Amniotic stem cell (primary cell): ENCODE measurements around the gene XIRP1.
"Not testable (repeated sequence)": the region's sequence is repeated elsewhere in the genome, so short reads cannot be mapped to it uniquely, and the experiment has no call there.

ENCODE experiments used
- DNase-seq: peaks from one replicate; lab custom pipeline; 2025; lab: John Stamatoyannopoulos, UW

Gene XIRP1, protein sequence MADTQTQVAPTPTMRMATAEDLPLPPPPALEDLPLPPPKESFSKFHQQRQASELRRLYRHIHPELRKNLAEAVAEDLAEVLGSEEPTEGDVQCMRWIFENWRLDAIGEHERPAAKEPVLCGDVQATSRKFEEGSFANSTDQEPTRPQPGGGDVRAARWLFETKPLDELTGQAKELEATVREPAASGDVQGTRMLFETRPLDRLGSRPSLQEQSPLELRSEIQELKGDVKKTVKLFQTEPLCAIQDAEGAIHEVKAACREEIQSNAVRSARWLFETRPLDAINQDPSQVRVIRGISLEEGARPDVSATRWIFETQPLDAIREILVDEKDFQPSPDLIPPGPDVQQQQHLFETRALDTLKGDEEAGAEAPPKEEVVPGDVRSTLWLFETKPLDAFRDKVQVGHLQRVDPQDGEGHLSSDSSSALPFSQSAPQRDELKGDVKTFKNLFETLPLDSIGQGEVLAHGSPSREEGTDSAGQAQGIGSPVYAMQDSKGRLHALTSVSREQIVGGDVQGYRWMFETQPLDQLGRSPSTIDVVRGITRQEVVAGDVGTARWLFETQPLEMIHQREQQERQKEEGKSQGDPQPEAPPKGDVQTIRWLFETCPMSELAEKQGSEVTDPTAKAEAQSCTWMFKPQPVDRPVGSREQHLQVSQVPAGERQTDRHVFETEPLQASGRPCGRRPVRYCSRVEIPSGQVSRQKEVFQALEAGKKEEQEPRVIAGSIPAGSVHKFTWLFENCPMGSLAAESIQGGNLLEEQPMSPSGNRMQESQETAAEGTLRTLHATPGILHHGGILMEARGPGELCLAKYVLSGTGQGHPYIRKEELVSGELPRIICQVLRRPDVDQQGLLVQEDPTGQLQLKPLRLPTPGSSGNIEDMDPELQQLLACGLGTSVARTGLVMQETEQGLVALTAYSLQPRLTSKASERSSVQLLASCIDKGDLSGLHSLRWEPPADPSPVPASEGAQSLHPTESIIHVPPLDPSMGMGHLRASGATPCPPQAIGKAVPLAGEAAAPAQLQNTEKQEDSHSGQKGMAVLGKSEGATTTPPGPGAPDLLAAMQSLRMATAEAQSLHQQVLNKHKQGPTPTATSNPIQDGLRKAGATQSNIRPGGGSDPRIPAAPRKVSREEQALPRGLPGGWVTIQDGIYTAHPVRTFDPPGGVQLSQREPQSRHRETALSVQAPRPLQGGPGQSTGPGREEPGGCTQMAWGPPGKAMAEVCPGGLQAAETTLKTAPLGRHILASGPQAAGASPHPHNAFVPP (N-terminal part only)

DNA sequence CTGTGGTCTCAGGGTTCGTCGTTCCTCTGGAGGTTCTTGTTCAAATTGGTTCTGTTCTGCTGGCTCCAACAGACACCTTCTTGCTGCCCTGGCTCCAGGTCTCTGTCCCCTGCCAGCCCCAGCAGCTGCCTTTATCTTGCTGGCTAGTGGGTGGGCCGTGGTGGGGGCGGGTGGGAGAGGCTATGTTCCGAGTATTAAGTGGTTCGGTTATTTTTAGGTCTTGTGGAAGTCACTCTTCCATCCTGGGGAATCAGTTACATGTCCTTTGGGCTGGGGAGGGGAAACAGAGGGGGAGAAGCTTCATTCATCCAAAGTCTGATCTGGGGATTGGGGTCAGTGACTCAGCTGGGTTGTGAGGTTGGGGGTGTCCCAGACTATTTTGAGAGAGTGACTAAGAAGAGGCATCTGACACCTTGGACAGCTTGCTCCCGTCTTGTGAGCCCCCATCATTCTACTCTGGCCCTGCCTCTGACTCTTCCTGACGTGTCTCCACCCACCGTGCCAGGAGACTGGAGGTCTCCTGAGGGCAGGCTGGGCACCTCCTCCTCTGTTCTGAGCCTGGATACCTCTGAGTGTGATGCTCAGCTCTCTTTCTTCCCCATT, at the start of gene XIRP1:
TSS of gene XIRP1 (minus strand) at position 106 of the 603 bp plus-strand sequence. CDS start 3,150 bp downstream, outside the sequence.
- DNase-seq: no peak

DNA sequence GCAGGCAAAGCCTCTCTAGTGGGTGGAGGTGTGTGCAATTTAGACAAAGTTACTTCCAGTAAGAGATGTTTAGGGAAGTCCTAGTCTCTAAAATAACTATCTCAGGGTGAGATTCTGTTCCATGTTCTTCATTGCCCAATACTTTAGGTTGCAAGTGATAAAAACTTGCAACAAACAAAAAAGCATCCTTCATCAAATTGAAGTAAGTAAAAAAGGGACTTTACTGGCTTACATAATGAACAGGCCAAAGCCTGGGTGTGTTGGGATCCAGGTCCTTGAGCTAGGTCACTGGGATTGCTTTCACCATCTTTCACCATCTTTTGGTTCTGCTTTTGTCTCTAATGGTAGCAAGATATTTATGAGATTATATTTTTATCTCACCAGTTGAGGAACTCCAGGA, 49.2 kb upstream of the XIRP1 start:
- DNase-seq: no peak

DNA sequence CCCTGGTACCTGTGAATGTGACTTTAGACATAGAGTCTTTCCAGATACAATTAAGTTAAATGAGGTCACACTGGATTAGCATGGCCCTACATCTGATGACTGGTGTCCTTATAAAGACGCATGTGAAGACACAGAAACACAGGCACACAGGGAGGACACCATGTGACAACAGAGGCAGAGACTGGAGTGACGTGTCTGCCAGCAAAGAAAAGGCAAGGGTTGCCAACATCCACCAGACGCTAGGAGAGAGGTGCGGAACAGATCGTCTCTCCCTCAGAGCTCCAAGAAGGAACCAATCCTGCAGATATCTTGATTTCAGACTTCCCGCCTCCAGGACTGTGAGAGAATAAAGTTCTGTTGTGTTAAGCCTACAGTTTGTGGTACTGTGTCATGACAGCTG, 44.6 kb upstream of the XIRP1 start:
- no peak for DNase-seq

DNA sequence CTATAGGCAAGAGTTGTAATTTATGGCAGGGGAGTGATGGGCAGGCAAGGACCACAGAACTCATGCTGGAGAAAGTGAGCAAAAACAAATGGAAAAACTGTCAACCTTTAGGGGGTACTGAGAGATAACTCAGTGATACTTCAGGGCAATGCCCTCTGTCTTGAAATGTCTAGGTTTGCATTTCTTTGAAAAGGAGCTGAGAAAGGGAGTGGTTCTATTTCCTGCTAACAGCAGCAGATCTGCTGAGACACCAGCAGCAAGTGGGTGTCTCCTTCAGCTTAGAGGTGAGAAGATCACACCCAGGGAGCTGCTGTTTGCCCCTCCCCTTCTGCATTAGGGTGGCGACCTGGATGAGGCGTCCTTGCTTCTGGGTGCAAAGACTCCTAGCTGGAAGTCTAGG, 42.3 kb upstream of the XIRP1 start:
- no peak for DNase-seq

DNA sequence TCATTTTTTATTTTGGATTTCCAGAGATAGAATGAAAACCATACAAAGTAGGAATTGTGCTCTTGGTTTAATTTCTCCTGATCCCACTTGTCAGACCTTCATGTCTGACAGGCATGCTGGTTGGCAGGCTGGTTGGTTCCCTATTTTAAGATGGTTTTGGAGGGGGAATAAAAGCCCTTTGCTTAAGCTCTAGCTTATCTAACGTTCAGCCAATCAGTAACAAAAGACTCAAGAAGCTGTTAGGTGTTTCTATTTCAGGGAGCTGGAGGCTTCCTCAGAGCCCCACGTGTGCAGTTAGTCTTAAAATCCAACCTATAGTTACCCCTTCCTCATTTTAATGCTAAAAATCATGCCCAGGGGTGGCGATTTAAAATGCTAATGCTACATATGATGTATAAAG, 40.5 kb upstream of the XIRP1 start:
- no peak for DNase-seq

DNA sequence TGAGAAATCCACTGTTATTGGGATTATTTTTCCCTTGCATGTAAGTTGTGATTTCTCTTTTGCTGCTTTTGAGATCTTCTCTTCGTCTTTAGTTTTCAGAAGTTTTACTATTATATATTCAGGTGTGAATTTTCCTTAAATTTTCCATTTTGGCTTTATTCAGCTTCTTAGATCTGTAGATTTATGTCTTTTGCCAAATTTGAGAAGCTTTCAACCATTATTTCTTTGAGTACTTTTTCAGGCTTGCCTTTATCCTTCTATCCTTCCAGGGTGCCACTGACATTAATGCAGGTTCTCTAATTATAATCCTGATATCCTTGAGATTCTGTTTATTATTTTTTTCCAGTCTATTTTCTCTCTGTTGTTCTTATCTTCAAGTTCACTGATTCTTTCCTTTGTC, 38.1 kb upstream of the XIRP1 start:
- no peak for DNase-seq

DNA sequence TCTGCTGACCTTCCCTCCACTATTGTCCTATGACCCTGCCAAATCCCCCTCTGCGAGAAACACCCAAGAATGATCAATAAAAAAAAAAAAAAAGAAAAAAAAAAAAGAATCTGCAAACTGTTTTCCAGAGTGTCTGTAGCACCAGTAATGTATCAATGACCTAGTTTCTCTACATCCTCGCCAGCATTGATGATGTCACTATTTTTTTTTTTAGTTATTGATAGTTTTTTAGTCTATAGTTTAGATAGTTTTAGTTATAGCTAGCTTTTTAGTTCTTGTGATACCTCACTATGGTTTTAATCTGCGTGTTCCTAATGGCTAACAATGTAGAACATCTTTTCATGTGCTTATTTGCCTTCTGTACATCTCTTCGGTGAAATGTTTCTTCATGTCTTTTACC, 36.1 kb upstream of the XIRP1 start:
- DNase-seq: no peak

DNA sequence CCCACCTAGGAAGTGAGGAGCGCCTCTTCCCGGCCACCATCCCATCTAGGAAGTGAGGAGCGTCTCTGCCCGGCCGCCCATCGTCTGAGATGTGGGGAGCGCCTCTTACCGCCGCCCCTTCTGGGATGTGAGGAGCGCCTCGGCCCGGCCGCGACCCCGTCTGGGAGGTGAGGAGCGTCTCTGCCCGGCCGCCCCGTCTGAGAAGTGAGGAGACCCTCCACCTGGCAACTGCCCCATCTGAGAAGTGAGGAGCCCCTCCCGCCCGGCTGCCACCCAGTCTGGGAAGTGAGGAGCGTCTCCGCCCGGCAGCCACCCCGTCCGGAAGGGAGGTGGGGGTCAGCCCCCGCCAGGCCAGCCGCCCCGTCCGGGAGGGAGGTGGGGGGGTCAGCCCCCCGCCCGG, 35.2 kb upstream of the XIRP1 start:
- DNase-seq: not testable (repeated sequence)

DNA sequence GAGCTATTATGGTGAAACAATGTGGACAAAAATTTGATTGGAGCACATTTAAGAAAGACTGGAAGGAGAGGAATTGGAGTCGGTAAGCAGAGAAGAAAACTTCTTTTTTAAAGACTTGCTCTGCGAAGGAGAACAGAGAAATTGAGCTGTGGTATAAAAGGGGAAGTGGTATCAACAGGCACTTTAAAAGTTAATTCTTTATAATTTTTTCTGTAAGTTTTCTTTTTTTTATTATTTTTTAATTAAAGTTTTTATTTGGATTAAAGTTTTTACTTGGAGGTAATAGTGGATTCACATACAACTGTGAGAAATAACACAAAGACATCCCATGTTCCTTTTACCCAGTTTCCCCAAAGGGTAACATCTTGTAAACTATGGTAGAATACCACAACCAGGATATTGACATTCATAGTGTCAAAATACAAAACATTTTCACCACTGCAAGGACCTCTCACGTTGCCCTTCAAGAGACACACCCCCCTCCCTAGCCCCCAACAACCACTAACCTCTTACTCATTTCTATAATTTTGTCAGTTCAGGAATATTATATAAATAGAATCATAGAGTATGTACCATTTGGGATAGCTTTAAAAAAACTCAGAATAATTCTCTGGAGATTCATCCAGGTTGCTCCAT, 33.8 kb upstream of the XIRP1 start:
- no peak for DNase-seq

DNA sequence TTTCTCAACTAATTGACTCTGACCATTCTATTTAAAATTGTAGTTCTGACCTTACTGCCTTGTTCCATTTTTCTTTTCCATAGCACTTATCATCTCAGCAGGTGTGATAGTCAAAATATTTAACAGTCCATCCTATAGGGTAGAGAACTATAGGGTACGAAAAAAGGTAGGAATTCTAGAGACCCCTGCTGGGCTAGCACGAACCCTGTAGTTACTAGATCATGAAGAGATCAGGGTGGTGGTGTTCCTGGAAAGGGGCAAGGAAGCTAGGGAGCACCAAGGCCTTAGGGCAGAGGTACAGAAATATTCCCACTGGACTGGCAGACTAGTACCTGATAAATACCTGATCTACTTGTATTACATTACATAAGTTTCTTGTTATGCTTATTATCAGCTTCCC, 31.9 kb upstream of the XIRP1 start:
- no peak for DNase-seq

DNA sequence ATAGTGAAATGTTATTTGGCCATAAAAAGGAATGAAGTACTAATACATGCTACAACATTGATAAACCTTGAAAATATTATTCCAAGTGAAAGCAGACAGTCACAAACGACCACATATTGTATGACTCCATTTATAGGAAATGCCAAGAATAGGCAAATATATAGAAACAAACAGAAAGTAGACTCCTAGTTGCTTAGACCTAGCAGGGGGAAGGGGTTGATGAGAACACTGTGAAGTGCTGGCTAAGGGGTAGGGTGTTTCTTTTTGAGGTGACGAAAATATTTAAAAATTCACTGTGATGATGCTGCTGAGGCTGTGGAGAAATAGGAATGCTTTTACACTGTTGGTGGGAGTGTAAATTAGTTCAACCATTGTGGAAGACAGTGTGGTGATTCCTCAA, 30.5 kb upstream of the XIRP1 start:
- no peak for DNase-seq

DNA sequence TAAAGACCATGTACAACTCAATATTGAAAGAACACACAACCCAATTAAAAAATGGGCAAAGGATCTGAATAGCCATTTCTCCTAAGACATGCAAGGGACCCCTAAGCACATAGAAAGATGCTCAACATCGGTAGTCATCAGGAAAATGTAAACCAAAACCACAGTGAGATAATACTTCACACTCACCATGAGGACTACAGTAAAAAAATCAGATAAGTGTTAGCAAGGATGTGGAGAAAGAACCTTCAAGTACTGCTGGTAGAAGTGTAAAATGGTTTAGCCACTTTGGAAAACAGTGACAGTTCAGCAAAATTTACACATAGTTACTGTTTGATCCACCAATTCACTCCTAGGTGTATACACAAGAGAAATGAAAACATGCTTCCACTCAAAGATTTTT, 30.1 kb upstream of the XIRP1 start:
- DNase-seq: no peak

DNA sequence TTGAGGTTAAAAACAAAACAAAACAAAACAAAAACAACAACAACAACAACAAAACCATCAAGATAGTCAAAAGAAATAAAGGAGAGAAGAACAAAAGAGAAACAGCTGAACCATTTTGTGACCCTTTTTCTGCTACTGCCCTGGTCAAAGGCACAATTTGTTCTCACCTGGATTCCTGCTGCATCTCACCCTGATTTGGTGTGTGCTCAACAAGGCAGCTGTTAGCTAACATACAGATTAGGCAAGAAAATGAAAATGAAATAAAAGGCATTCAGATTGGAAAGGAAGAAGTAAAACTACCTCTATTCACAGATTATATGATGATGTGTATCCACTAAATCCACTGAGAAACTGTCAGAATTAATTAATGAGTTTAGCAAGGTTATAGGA, 28.7 kb upstream of the XIRP1 start:
- no peak for DNase-seq

DNA sequence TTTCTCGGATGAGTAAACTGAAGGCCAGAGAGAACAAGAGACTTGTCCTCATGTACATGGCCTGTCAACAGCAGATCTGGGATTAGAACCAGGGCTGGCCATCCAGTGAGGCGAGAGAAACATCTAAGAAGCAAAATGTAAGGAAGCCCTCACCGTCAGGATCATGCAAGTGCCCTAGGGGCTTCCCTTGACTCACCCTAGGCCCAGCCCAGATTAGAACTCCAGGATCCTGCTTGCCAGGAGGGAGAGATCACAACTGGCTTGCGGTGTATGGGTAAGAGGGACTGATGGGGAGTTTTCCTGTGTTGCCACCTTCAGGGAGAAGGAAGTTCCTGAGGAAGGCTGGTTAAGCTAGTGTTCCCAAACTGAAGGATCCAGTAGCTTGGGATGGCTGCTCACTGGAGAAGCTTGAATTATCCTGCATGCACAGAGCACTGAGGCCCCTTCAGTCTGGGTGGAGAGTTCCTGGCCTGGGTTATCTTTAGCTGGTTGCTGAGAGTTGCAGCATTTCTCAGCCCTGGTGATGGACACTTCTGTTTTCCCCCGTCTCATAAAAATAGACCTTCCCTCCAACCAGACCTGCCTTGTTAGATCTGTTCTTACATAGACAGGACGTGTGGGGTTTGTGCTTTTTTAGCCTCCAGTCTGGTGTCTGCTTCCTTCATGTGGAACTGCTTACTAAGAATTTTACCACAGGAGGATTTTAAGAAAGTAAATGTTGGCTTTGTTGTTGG, 28.2 kb upstream of the XIRP1 start:
- DNase-seq: no peak

DNA sequence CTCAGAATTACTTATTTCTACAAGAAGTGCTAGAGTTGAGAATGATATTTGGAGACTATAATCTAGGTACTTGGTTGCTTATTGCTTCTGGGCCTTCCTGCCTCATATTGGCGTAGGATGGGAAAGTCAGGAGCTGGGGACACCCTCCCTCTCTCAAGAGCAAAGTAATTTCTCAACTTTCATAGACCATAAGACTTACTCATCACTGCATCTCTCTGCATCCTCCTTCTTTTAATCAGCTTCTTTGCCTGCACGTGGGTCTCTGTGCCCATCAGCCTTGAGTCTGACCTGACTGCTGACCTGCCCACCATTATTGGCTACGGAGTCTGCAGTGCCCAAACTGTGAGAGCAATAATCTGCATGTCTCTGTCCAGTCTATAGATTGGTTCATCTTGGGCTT, 27.3 kb upstream of the XIRP1 start:
- no peak for DNase-seq

DNA sequence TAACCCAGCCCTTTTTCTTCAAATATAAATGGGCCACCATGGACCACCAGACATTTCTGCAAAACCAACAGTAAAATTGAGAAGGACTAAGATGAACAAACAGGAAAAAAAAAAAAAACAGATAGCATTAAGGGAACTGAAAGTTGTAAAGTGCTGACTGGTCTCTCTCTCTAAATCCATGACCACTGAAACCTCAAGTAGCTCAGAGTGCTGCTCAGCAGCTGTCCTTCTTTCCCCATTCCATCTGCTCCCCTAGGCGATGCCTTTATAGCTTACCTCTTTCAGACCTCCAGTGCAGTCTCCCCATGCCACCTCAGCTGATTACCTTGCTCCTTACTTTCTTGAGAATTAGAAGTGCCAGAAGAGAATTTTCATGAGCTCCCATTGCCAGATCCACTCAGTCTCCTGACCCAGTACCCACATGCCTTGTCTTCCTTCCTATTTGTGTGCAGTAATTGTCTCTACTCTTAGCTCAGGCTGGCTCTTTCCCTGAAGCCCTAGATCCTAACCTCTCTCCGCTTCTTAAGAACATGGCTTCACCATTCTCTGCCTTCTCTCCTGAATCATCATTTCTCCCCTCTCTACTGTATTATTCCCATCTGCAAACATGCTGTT, 23.9 kb upstream of the XIRP1 start:
- no peak for DNase-seq

DNA sequence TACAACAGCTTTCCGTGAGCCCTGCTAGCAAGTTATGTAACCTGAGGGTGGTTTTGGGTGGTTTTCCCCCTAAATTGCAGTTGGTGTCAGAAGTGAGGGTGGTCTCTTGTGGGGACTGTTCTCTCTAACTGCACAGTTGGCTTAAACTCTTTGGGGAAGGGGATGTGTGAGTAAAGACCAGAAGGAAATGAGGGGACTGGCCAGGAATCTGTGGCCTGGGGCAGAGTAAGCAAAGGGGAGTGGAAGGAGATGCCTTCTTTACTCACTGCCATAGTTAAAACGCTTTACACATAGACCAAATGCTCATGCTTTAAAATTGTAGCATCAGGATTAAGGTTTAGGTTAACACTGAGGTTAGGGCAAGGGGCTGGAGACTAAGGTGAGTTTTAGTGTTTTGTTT, 21.2 kb upstream of the XIRP1 start:
- DNase-seq: no peak

DNA sequence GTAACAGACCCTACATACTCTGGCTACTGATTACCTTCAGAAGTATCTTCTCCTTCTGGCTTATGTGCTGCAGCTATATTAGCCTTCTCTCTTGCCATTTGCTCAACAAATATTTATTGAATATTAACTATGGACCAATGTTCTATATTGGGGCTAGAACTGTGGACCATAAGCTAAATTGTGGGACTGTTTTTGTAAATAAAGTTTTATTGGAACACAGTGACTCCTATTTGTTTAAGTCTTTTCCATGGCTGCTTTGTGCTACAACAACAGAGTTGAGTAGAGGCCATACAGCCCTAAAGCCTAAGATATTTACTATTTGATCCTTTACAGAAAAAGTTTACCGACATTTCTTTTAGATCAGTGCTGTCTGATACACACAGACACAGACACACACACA, 20.3 kb upstream of the XIRP1 start:
- DNase-seq: no peak

DNA sequence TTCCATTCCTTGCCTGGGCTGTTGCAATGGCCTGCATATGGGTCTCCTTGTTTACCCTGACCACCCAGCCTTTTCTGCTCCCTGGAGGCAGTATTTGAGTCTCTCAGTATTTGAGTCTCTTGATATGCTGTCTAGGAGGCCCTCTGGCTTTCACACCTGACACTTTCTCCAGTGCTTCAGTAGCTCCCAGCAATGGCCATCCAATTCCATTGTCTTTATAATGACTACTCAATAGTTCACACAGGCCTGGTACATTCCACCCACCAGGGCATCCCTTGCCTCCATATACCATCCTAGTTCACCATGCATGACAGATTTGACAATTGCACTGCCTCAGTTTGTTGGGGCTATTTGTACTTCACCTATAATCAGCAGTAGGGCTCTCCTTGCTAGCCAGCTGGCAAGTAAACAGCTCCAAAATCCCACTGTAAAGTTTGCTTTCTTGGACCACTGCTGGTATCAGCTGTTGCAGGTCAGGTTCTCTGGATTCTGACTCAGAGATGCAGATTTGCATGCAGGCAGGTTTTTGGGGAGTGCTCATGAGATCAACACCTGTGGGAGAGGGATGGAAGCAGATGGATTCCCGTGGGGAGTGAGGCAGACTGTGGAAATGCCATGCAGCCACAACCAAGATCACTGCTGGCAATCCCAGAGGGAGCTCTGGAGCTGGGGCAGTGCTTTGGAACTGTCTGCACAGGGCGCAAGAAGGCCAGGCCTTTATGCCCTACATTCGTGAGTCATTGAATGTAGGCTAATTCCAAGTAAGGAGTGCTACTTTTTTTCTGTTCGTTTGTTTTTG, 19.1 kb upstream of the XIRP1 start:
- no peak for DNase-seq

DNA sequence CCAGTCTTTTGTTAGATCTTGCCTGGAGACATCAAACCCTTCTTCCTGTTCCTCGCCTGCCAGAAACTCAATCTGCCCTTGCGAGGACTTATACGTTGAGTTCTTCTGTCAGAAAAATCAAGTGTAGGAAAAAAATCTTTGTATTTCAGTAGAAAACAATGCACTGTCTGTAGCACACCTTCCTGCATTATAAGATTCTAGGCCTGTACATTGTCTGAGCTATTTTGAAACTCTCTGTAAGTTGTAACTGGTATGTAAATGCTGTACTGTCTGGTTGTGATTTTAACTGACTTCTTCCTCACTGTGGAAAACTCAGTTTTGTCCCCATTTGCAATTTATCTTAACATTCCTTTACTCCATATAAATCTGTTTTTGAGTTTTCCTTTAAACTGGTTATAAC, 17.7 kb upstream of the XIRP1 start:
- no peak for DNase-seq
